Hematopoietic multipotent progenitor cell (in vitro differentiated cells): ENCODE data around the gene MDFIC2. TPM values are rescaled to one million over a fixed set of nuclear protein-coding genes. Genes with fewer than 3 reads are reported as not detected.
"Not testable (repeated sequence)": the region's sequence is repeated elsewhere in the genome, so short reads cannot be mapped to it uniquely, and the experiment has no call there.

Experiments
- DNase-seq, 3 donors: peaks; one replicate each; pipeline ENCODE4 v3.0.0-alpha.2; 2011 to 2015; ENCODE audit warnings: low read depth in 2 of 3, low spot score in 2 of 3
- total RNA-seq: library from RNA; depleted of rRNA; stranded (reverse); fragments of >200 nt; gene quantifications from one replicate; pipeline ENCODE4 v1.2.3, GENCODE V29; 2012

The MDFIC2 gene
- not detected for total RNA-seq

DNA sequence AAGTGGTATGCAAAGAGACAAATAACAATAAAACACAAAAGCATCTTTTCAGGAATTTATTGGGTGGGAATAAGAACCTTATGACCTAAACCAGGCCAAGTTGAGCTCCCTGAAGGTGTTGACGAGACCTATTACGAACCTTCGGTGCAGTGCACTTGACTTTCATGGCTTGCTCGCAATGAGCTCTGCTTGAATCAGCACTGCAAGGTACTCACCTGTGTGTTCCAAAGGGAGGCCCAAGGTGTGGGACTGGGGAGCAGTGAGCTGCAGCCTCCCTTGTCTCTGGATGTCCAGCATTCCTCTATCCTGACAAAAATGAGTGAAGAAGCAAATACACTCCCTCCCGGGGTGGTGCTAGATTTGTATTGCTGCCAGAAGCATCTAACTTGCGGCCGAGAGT, at the start of gene MDFIC2:
Gene MDFIC2 (minus strand): TSS at position 303 of the 400 bp plus-strand sequence. CDS start 665 bp downstream, outside the sequence.
- DNase-seq = no peak

DNA sequence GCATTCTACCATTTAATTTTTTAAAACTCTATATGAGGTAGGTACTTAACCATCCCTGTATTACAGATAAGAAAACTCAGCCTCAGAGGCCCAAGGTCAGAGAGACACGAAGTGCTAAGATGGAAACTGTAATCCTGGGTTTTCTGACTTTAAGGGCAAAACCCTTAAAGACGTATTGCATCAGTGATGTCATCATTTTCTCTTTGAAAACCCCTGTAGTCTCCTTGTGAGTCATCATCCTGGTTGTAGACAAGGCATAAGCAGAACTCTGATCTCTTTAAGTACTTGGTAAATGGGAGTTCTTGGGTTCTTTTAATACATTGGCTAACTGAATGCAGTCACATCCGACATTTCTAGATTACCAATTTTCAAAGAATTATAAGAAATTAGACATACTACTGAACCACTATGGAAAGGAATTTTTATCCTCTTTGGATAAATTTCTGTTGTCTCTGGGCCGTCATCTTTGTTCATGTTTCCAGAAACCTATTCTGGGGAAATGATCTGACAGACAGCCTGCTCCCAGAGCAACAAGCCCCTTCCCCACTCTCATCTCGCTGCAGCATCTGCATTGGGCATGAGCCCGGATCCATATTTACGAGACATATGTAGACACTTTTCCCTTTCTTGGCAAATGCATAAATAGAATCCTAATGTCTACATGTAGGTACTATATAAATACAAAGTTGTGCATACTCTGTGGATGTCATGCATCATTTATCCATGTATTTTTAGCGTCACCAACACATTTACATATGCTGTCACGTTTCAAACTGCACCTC, 48.7 kb upstream of the MDFIC2 start:
- DNase-seq = no peak

DNA sequence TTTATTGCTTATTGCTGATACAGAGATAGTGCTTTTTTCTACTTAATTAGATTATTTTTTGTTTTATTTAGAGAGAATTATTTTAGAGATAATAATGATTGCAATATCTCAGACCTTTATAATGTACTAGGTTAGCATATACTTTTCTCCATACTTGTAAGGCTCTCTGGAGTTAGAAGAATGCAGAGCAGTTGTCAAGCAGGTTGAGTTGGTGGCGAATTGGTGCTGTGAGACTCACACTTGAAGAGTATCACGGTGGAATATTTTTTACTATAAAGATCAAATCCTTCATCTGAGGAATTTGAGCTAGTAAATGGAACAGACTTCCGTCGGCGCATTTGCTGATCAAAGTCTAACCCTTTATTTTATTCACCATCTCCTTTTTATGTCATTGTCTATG, 47.3 kb upstream of the MDFIC2 start:
- no peak for DNase-seq

DNA sequence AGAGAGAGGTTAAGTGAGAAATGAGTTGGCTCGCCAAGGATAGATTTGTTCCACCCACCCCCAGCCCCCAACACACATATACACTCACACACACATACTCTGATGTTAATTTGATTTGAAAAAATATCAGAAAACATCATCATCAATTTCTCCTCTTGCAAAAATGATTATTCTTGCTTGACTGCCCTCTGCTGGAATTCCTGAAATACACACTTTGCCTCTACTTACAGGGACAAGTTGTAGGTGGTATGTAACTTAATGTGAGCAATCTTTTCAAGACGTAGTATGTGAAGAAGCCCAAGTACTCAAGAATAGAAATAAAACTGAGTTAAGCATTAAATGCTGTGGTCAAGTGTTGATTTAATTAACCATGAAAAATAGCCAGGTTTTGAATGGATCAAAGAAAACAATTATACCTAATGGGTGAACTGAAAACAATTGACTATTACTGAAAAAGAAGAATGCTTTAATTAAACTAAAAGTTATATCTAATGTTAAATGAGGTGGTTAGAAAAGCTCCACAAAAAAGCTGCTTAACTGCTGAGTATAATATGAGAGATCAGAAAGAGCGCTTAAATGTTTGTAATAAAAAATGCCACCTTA, 46.6 kb upstream of the MDFIC2 start:
- peak in 2 of 3 donors; percentile 3 to 25 for DNase-seq

DNA sequence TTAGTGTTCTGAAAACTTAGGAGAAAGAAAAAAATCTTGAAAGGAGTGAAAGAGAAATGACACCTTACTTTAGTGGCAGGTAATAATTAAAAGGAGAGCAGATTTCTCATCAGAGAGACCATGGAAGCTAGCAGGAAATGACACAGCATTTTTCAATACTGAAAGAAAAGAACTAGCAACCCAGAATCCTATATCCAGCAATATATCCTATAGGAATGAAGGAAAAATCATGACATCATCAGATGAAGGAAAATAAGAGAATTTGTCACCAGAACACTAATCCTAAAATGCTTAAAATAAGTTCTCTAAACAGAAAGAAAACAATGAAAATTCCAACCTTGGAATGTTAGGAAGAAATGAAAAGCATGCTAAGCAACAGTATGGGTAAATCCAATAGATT, 39.8 kb upstream of the MDFIC2 start:
- no peak for DNase-seq

DNA sequence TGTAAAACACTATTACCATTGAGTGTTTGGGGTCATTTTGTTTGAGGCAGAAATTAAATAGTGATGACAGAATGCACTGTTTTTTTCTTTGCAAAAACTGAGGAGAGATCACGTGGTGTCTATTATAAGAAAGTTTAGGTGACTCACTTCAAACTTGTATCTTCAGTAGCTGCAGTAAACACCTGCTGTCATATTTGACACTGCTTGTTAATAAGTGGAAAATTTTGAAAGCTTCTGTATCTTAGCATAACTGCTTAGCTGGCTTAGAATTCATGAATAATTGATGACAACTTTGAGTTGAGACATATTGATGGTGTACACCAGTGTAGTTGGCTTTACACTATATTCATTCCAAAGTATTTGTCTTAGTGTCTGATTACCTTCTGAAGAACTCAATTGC, 29.7 kb upstream of the MDFIC2 start:
- DNase-seq = no peak

DNA sequence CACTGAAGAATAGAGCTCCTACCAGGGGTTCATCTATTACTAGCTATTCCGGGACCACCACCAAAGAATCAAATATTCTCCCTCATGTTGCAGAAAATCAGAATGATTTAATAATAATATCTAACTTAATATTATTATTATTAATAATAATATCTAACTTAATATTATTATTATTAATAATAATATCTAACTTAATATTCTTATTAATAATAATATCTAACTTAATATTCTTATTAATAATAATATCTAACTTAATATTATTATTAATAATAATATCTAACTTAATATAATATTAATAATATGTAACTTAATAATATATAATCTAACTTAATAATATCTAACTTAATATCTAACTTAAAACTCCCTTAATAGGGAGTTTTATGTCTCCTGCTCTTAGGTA, 24.4 kb upstream of the MDFIC2 start:
- DNase-seq = not testable (repeated sequence)

DNA sequence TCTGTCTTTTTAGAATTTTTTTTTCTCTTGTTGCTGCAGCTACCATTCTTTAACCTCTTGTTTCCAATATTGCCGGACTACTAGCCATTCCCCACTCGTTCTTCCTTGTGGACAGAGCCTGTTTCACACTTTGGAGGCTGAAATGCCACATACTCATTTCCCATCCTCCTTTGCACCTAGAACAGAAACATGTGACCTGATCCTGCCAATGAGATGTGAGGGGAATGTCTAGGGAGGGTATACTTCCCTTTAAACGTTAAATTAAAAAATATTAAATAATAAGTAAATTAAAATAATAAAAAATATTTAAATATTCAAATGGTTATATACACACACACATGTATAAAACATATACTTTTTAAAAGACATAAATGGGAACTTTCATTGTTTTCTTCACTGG, 20.6 kb upstream of the MDFIC2 start:
- no peak for DNase-seq

DNA sequence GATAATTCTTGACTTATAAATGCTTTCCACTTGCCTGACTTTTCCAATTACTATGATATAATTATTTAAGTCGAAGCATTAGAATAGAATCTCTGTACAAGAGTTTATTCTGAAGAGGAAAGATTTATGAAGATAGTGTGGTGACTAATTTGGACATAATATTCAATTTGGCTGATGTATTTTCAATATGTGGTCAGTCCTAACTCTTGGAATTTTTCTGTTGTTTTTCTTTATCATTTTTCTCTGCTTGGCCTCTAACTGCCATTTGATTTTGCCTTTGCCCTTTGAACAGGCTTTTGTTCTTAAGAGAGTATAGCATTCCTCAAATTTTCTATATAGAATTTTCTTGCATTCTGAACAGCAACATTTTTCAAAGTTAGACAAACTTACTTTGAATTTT, 2.6 kb upstream of the MDFIC2 start:
- DNase-seq = no peak

DNA sequence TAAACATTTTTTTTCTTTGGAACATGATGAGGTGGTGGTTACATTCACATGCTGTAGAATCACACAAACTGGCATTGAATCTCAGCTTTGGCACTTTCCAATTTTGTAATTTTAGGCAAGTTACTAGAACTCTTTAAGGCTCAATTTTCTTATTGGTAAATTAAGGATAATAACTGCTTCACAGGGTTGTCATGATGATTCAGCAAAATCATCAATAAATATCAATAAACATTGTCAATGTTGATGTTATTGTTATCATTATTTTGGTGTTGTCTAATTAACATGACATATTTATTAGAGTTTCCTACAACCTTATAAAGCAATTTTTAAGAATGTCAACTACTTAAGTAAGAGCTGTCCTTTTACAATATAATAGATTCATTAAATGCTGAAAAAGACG, 1.6 kb downstream of the MDFIC2 start:
- DNase-seq = no peak

DNA sequence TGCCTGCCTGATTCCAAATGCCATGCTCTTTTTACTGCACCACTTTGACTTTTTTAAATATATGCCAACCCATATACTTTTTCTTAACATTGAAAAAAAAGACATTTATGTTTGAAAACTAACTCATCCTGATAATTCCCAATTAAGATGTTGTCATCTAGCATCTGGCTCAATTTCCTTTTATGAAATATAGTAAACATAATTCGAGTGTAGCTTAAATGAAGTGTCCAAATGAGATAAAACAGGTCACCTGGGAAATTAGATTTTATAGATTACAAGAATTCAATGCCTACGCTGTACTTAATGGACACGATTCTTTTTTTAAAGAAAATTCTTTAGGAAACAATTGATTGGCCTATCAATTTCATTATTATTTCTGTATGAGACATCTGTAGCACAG, 2.8 kb downstream of the MDFIC2 start:
- DNase-seq = no peak

DNA sequence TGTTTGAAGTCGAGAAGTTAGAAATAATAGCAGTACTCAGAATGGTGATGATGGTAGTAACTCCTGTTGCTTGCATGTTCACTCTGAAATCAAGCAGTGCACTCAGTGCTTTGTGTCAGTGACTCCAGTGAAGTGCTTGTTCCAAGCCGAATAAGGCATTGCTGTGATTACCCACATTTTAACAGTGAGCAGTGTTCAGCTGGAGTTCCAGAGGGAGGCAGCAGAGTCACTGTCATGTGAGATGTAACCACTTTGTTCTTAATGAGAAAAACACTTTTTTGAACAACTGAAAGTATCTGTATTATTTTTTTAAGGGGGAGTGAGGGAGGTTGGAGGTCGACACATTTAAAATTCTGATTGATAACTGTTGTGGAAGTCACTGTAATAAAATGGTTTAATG, 3.7 kb downstream of the MDFIC2 start:
- DNase-seq = no peak

DNA sequence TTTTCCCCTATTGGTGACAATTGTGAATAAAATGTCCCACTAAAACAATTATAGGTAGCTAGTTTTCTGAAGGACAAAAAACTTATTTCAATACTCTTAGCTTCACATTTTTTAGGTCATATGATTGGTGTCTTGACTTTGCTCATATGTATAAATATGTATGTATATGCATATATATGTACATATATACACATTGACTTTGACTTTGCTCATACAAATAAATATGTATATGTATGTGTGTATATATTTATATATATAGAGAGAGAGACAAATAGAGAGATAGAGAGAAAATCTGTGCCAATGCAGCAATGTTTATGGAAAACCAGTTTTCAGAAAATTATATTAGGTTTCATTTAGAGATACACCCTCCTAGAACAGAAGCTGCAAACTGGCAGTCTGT, 5.7 kb downstream of the MDFIC2 start:
- no peak for DNase-seq

DNA sequence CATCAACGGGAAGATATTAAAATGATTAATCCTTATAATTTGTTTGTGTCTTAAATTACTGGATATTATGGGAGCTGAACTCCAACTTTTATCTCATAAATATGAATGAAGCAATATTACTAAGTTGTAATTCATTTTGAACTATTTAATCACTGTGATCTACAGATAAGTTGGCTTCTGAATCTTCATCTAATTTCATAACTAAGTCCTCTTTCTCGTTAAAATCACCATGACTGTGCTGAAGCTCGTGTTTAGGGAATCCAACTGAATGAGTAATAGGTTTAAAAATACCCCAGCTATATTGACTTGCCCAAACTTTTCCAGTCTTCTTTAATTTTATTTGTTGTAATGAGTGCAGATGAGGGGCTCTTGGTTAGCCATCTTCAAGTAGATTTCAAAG, 14.1 kb downstream of the MDFIC2 start:
- no peak for DNase-seq

DNA sequence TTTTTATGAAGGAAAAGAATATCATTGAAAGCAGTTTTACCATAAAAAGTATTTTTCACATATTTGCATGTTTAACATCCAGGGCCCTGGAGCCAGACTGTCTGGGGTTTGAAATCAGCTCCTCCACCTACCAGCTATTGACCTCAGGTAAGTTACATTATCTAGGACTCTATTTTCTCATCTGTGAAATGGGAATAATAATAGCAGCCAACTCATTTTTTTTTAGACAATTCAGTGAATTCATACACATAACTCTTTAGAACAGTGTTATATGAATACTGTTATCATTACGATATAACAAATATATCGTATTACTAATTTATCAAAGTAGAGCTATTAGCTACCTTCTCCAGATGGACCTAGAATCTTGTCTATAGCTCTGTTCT, 21.3 kb downstream of the MDFIC2 start:
- DNase-seq = no peak

DNA sequence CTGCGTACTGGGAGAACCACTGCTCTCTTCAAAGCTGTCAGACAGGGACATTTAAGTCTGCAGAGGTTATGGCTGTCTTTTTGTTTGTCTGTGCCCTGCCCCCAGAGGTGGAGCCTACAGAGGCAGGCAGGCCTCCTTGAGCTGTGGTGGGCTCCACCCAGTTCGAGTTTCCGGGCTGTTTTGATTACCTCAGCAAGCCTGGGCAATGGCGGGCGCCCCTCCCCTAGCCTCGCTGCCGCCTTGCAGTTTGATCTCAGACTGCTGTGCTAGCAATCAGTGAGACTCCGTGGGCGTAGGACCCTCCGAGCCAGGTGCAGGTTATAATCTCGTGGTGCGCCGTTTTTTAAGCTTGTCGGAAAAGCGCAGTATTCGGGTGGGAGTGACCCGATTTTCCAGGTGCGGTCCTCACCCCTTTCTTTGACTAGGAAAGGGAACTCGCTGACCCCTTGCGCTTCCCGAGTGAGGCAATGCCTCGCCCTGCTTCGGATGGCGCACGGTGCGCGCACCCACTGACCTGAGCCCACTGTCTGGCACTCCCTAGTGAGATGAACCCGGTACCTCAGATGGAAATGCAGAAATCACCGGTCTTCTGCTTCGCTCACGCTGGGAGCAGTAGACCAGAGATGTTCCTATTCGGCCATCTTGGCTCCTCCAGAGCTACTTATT, 21.9 kb downstream of the MDFIC2 start:
- DNase-seq = not testable (repeated sequence)

DNA sequence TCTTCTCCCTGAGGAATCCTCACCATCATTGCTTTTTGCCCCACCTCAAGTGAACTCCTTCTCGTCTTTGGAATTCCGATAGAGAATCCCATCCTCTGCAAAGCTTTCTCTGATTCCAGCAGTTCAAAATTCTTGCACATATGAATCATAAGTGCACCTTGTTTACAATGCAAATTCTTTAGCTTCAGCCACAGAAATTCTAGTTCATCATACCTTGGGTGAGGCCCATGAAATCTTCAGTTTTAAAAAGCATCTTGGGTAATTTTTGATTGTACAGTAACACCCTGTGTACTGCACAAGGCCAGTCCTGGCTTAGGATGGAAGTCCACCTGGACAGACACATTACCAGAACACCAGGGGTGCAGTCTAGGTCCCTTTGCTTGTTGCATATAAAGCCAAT, 30.8 kb downstream of the MDFIC2 start:
- DNase-seq = no peak

DNA sequence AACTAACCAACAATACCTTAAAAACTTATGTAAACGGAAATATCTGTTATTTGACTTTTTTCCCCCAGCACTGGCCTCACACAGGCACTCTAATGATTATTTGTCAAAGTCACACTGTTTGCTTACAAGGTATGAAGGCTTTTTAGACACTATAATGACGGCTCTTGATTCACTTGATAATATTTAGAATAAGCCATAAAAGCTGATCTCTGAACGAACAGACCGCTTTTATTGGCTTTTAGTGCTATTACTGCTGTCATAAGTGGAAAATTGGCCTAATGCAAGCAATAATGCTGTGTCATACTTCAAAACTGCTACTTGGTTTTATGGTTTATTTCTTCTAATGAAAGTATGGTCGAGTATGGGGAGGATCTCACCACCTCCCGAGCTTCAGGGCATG, 35.1 kb downstream of the MDFIC2 start:
- DNase-seq = no peak

DNA sequence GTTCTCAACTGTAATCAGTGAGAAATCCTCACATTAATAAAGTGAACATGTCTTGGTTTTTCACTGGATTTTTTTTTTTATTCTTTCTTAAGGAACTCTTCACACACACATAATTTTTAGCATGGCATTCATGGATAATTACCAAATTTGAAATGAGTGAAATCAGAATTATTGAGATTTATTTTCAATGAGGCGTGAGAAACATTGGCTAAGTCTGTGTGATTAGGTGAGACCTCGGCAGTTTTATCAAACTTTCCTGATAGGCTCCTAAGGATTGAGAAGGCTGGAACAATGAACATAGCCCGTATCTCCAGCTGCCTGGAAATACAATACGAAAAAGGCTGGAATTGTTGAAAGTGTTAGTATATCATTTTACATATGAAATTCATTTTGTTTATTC, 35.5 kb downstream of the MDFIC2 start:
- no peak for DNase-seq

DNA sequence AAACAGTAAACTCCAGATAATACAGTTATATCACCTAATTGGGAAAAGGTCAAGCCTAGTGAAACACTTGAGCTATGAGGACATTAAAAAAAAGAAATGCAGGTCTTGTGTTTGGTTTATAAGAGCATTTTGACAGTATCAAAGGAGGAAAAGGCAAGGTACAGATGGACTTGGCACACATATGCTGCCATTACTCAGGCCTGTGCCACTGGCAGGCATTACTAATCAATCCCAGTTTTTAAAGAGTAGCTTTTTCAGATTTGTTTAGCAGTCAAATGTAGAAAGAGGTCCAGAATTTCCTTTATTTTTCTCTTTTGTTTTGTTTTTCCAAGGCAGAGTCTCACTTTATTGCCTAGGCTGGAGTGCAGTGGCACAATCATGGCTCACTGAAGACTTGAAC, 38.9 kb downstream of the MDFIC2 start:
- DNase-seq = no peak

DNA sequence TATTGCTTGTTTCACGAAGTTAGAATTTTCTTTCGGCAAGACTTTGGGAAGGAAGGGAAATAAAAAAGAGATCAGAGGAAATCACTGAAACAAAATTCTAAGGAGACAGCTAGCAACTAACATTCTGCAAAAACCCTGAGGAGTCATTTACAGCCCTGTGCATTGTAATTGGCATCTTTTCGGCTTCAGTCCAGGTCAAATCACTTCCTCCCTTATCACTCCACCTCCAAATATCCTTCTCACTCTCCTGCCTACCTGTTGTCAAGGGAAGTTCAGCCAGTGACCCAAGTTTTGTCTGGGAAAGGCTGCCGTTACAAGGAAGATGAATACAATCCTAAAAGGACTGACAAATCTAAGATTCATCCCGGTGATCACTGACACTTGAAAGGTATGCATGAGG, 39.6 kb downstream of the MDFIC2 start:
- no peak for DNase-seq

DNA sequence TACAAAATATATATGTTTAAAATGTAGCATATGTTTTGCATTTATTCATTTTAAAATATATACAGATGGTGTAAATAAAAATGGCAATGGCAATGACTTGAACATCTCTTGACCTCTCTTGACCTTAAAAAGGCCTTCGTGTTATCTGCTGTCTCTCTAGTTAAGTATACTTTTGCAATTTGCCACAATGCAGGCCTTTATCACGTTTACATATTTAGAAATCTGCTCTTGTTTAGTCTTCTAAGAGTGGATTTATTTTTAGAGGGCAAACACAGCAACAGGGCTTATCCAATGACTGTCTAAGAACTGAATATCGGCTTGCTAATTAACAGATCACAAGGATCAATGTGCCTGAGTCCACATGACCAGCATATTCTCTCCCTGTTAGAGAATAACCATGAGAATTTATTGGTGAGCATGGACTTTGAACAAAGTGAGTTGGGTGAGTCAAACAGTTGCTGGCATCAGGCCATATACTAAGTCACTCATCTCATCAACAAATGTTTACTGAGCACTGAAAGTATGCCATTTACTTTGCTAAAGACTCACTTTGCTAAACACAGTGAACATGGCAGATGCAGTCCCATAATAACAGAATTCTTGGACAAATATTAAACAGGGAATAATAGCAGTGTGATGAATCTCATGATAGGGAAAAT, 48.2 kb downstream of the MDFIC2 start:
- DNase-seq = no peak
